ENCODE measurements around the gene PHKA1. TPM values are rescaled to one million over a fixed set of nuclear protein-coding genes. Genes with fewer than 3 reads are reported as not detected.
A peak's percentile ranks its signal among the peaks of the same experiment; 100 is the strongest.

The PHKA1 gene
- total RNA-seq, 1 experiment from 2014 or later: 7.4 TPM

GRCh38 chrX:72545990-72546389 is 168.1 kb downstream of the PHKA1 start:
- intact Hi-C loops (cut with micrococcal nuclease; ENCODE audit: unreplicated experiment): no loop called here
- Mint-ChIP-seq H3K27me3 (ENCODE audit: unreplicated experiment) (no peaks in the 10 kb centered on the region), H3K27ac (ENCODE audit: unreplicated experiment) (no peak overlapping the region), H3K4me1 (ENCODE audit: low read depth, unreplicated experiment) (peaks cover 21% of the 10 kb centered on the region), H3K4me3 (ENCODE audit: low read depth, unreplicated experiment) (no peak overlapping the region), H3K9me3 (ENCODE audit: low read depth, unreplicated experiment) (no peaks in the 10 kb centered on the region), H3K36me3 (ENCODE audit: insufficient read depth, unreplicated experiment) (peaks cover 6% of the 10 kb centered on the region)
- CTCF ChIA-PET: interaction anchor here (0.9 to 1.1 kb wide), 2 partner anchors 298 to 301 kb away, joined by 4 to 6 read pairs; no protein-coding TSS in a partner anchor
- BruUV-seq (replicated peaks): no TSS peak
- peak; percentile 27 for DNase-seq
- TF ChIP-seq CTCF (IDR thresholded peaks at IDR 0.05; ENCODE audit: unreplicated experiment): no peak

- no peak for TF ChIP-seq CTCF (IDR thresholded peaks at IDR 0.05; ENCODE audit: unreplicated experiment)
- Mint-ChIP-seq H3K4me3 (ENCODE audit: low read depth, unreplicated experiment) (no peak overlapping the region), H3K36me3 (ENCODE audit: insufficient read depth, unreplicated experiment) (no peaks in the 10 kb centered on the region), H3K27ac (ENCODE audit: unreplicated experiment) (no peak overlapping the region), H3K27me3 (ENCODE audit: unreplicated experiment) (no peaks in the 10 kb centered on the region), H3K4me1 (ENCODE audit: low read depth, unreplicated experiment) (peaks cover 8% of the 10 kb centered on the region), H3K9me3 (ENCODE audit: low read depth, unreplicated experiment) (no peaks in the 10 kb centered on the region)
- CTCF ChIA-PET: interaction anchor here (0.6 to 1.4 kb wide), 5 partner anchors 93 to 571 kb away, joined by 3 to 5 read pairs (median 4); no protein-coding TSS in a partner anchor
- no peak for DNase-seq
- intact Hi-C loops (cut with micrococcal nuclease; ENCODE audit: unreplicated experiment): loop anchor here (2.0 kb wide), 2 partner anchors 242 to 296 kb away; no protein-coding TSS in a partner anchor
- BruUV-seq (replicated peaks): no TSS peak
These were observed 173.8 kb downstream of the PHKA1 start for GRCh38 chrX:72540318-72540717.

- Mint-ChIP-seq H3K4me1 (ENCODE audit: low read depth, unreplicated experiment) (peaks cover 8% of the 10 kb centered on the region), H3K27ac (ENCODE audit: unreplicated experiment) (no peak overlapping the region), H3K36me3 (ENCODE audit: insufficient read depth, unreplicated experiment) (no peaks in the 10 kb centered on the region), H3K27me3 (ENCODE audit: unreplicated experiment) (no peaks in the 10 kb centered on the region), H3K9me3 (ENCODE audit: low read depth, unreplicated experiment) (no peaks in the 10 kb centered on the region), H3K4me3 (ENCODE audit: low read depth, unreplicated experiment) (no peak overlapping the region)
- no peak for DNase-seq
- no TSS peak for BruUV-seq (replicated peaks)
- no peak for TF ChIP-seq CTCF (IDR thresholded peaks at IDR 0.05; ENCODE audit: unreplicated experiment)
- CTCF ChIA-PET: interaction anchor here (1.0 to 1.4 kb wide), 2 partner anchors 159 to 242 kb away, joined by 4 to 5 read pairs; no protein-coding TSS in a partner anchor
- intact Hi-C loops (cut with micrococcal nuclease; ENCODE audit: unreplicated experiment): loop anchor here (2.0 kb wide), 2 partner anchors 241 to 295 kb away; no protein-coding TSS in a partner anchor
These were observed 174.3 kb downstream of the PHKA1 start for GRCh38 chrX:72539822-72540221.

GRCh38 chrX:72536542-72536941 is 177.6 kb downstream of the PHKA1 start:
- CTCF ChIA-PET: no interaction called here
- no peak for TF ChIP-seq CTCF (IDR thresholded peaks at IDR 0.05; ENCODE audit: unreplicated experiment)

More at GRCh38 chrX:72536542-72536941, 177.6 kb downstream of the PHKA1 start:
- no TSS peak for BruUV-seq (replicated peaks)
- no peak overlapping the region for H3K4me3 Mint-ChIP-seq (ENCODE audit: low read depth, unreplicated experiment)
- H3K27ac Mint-ChIP-seq (ENCODE audit: unreplicated experiment): no peak overlapping the region
- H3K36me3 Mint-ChIP-seq (ENCODE audit: insufficient read depth, unreplicated experiment): no peaks in the 10 kb centered on the region
- intact Hi-C loops (cut with micrococcal nuclease; ENCODE audit: unreplicated experiment): no loop called here
- H3K9me3 Mint-ChIP-seq (ENCODE audit: low read depth, unreplicated experiment): no peaks in the 10 kb centered on the region
- no peaks in the 10 kb centered on the region for H3K27me3 Mint-ChIP-seq (ENCODE audit: unreplicated experiment)
- H3K4me1 Mint-ChIP-seq (ENCODE audit: low read depth, unreplicated experiment): peaks cover 8% of the 10 kb centered on the region
- DNase-seq: no peak
